Adrenal gland (tissue), 12 donors: ENCODE measurements around the gene GSTA5. TPM values are rescaled to one million over a fixed set of nuclear protein-coding genes. Genes with fewer than 3 reads are reported as not detected.
"Not testable (repeated sequence)": the region's sequence is repeated elsewhere in the genome, so short reads cannot be mapped to it uniquely, and the experiment has no call there.

Source experiments
- DNase-seq, 7 donors: peaks; one replicate each; pipeline ENCODE4 v3.0.0-alpha.2; 2019 to 2020
- H3K27ac ChIP-seq, 5 donors: fragments of 200-600 bp; sonication (generic) in 4 of 5; 1 replicate in 3 of 5; 2 replicates in 2 of 5; pipeline versions ENCODE4 v1.5.1 to v1.8.0; 2016 to 2020; ENCODE audit warnings: mild to moderate bottlenecking in 1 of 5
- H3K27me3 ChIP-seq: fragments of 200-600 bp; 2 replicates; pipeline ENCODE4 v1.8.0; 2021
- H3K36me3 ChIP-seq, 2 donors: fragments of 200-600 bp; replicated peaks in 1 of 2; 1 replicate in 1 of 2; 2 replicates in 1 of 2; pipeline versions ENCODE4 v1.5.1 to v1.8.0; 2018 to 2022
- H3K4me1 ChIP-seq, 2 donors: fragments of 200-600 bp; replicated peaks in 1 of 2; 1 replicate in 1 of 2; 2 replicates in 1 of 2; pipeline versions ENCODE4 v1.5.1 to v1.8.0; 2018 to 2021
- H3K4me3 ChIP-seq, 4 donors: fragments of 200-600 bp; sonication (generic) in 3 of 4; one replicate each; pipeline ENCODE4 v1.5.1; 2016 to 2018
- H3K9me3 ChIP-seq, 3 donors: fragments of 200-600 bp; sonication (generic) in 1 of 3; replicated peaks in 1 of 3; 1 replicate in 2 of 3; 2 replicates in 1 of 3; pipeline versions ENCODE4 v1.5.1 to v1.8.0; 2016 to 2021
- POLR2A ChIP-seq, 2 donors: fragments of 450-650 bp; IDR thresholded peaks; one replicate each; pipeline ENCODE4 v1.6.1; 2017; ENCODE audit warnings: antibody characterized with exemption in 2 of 2, mild to moderate bottlenecking in 2 of 2, moderate library complexity in 1 of 2
- WGBS, 4 donors: extraction: QIAGEN DNeasy Blood & Tissue Kit in 2 of 4; methylation state at CpG; one replicate each; pipeline versions ENCODE4 v1.1.5 to v1.1.7; 2013 to 2017; 5-methylcytosine and 5-hydroxymethylcytosine counted together
- intact Hi-C, 2 donors: fragments of 100-400 bp; cut with DNase I; formaldehyde crosslinking; loops; one replicate each; pipeline versions ENCODE4 v1.14.1 to v1.15.0; 2022 to 2023
- polyA plus RNA-seq, 3 donors: library from polyadenylated mRNA; stranded (reverse); fragments of 200-250 nt in 2 of 3; fragments of 350-450 nt in 1 of 3; fragmentation: Illumina TruSeq in 1 of 3; extraction: RNeasy Lipid Tissue Mini Kit (QIAGEN cat#74804) in 1 of 3; gene quantifications; one replicate each; pipeline ENCODE4 v1.2.3, GENCODE V29; 2013 to 2014
- total RNA-seq, 9 donors: library from RNA; depleted of rRNA in 4 of 9; stranded (reverse); fragments of >200 nt in 4 of 9; fragments of 120-200 nt in 1 of 9; fragmentation: NEBNext Ultra II Directional in 1 of 9; extraction: Animal tissue kit (Norgen Biotek cat#: 25700) in 1 of 9; gene quantifications; one replicate each; pipeline versions ENCODE4 v1.1.0 to v1.2.4, GENCODE V29; 2013 to 2023
- TF ChIP-seq, protein P1 (sequence below), 6 experiments: fragments of 450-650 bp in 4 of 6; fragments of 200-600 bp in 2 of 6; sonication (generic) in 1 of 6; IDR thresholded peaks; 1 replicate in 5 of 6; 2 replicates in 1 of 6; pipeline versions ENCODE4 v1.5.1 to v1.8.0; 2016 to 2021; ENCODE audit warnings: antibody characterized with exemption in 6 of 6, mild to moderate bottlenecking in 2 of 6, moderate library complexity in 1 of 6
- donor health status: healthy with polysubstance abuse.
- donor health status: Bipolar disorder and iron deficiency.
- donor health status: DM: yes; HTN: yes; CAD: no.
- donor health status: DM: no; HTN: no; CAD: no.
- donor health status: DM: no; HTN: no; CAD: no.
- donor health status: DM: yes; HTN: yes; CAD: no.

GSTA5 gene
- total and polyA plus RNA-seq, 12 donors, result not detected

- intact Hi-C loops, result no loop called here
- Histone ChIP-seq H3K4me1 (no peaks in the 10 kb centered on the region), H3K9me3 (no peaks in the 10 kb centered on the region), H3K36me3 (no peaks in the 10 kb centered on the region), H3K4me3 (no peak overlapping the region), H3K27me3 (no peaks in the 10 kb centered on the region), H3K27ac (no peak overlapping the region)
- 56 to 74% (median 72%) methylated on average over 1 of the region's 1 CpG for WGBS, 4 donors
- TF ChIP-seq POLR2A (IDR thresholded peaks at IDR 0.05), result no peak
- TF ChIP-seq, protein P1, sequence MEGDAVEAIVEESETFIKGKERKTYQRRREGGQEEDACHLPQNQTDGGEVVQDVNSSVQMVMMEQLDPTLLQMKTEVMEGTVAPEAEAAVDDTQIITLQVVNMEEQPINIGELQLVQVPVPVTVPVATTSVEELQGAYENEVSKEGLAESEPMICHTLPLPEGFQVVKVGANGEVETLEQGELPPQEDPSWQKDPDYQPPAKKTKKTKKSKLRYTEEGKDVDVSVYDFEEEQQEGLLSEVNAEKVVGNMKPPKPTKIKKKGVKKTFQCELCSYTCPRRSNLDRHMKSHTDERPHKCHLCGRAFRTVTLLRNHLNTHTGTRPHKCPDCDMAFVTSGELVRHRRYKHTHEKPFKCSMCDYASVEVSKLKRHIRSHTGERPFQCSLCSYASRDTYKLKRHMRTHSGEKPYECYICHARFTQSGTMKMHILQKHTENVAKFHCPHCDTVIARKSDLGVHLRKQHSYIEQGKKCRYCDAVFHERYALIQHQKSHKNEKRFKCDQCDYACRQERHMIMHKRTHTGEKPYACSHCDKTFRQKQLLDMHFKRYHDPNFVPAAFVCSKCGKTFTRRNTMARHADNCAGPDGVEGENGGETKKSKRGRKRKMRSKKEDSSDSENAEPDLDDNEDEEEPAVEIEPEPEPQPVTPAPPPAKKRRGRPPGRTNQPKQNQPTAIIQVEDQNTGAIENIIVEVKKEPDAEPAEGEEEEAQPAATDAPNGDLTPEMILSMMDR (IDR thresholded peaks at IDR 0.05), result no peak
- DNase-seq, result no peak
Observed at GRCh38 chr6:52846002-52846401, 5.4 kb upstream of the GSTA5 start.

GRCh38 chr6:52843605-52844004, 3.0 kb upstream of the GSTA5 start:
- Histone ChIP-seq H3K4me1 (no peaks in the 10 kb centered on the region), H3K4me3 (no peak overlapping the region), H3K9me3 (no peaks in the 10 kb centered on the region), H3K36me3 (no peaks in the 10 kb centered on the region), H3K27ac (no peak overlapping the region), H3K27me3 (no peaks in the 10 kb centered on the region)
- TF ChIP-seq POLR2A (IDR thresholded peaks at IDR 0.05), result no peak
- TF ChIP-seq, protein P1 (IDR thresholded peaks at IDR 0.05), result no peak
- no peak for DNase-seq
- intact Hi-C loops, result no loop called here
- 92 to 98% (median 95%) methylated on average over 4 of the region's 4 CpGs for WGBS, 4 donors

DNA sequence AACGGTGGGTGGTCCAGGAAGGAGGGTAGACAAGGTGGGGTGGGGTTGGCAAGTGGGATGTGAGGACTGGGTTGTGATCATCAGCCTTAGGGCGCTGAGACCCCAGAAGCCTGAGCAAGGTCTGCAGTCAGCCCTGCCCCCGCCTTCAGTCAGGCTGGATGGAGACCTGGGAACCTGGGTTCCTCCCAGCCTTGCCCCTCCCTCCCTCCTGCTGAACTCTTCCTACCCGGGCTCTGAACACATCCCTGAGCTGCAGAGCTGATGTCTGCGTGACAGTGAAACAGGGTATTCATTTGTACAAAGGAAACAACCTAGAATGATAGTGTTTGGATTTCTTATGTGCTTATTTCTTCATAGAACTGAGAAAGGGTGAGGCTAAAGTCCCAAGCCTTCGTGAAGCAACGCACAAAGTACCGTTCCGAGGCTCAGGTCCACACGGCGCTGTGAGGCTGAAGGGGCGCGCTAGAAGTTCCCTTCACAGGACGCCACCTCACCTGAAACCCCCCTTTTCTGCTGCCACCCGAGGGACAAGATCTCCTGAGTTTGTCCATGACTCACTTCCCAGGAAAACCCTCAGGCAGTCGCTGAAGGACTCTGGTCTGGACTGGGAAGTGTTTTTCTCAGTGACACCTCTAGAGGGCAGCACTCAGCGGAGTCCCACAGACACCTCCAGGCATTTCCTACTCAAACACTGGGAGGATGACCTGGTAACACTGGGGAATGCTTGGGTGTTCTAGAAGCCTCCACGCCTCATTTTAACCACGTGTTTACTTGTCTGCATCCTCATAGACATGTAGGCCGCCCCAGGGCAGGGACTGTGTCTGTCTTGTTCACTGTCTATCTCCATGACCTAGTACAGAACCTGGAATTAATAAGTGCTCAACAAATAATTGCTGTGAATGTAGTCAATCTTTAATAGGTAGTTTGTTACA, 1.2 kb downstream of the GSTA5 start:
- no peaks in the 10 kb centered on the region for H3K27me3 ChIP-seq
- TF ChIP-seq, protein P1 (IDR thresholded peaks at IDR 0.05), result peak; percentile 49 to 70 (median 62)
- TF ChIP-seq POLR2A (IDR thresholded peaks at IDR 0.05), result no peak
- intact Hi-C loops, result no loop called here
- peak; percentile 57 to 84 (median 73) for DNase-seq
- no peaks in the 10 kb centered on the region for H3K36me3 ChIP-seq
- WGBS, 4 donors, result 63 to 77% (median 65%) methylated on average over 14 to 20 of the region's 20 CpGs
- H3K9me3 ChIP-seq, result no peaks in the 10 kb centered on the region
- H3K27ac ChIP-seq, result no peak overlapping the region
- no peaks in the 10 kb centered on the region for H3K4me1 ChIP-seq
- no peak overlapping the region for H3K4me3 ChIP-seq

DNA sequence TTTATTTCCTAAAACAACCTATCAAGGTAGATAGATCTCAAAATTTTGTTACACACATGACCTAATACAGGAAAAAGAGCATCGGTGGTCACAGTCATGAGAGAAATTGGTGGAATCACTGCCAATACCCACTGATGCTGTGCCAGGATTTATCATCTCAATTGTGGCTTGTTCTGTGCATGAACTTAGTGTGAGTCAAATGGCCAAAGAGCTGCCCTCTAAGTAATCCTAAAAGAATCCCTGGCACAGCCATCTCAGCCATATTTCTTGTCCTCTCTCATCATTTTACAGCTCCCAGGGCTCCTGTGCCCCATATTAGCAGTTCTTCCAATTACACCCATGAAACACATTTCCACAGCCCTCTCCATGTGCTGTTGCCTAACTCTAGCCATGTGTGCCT, 6.1 kb downstream of the GSTA5 start:
- Histone ChIP-seq H3K9me3 (no peaks in the 10 kb centered on the region), H3K27ac (no peak overlapping the region), H3K27me3 (no peaks in the 10 kb centered on the region), H3K4me1 (no peaks in the 10 kb centered on the region), H3K4me3 (no peak overlapping the region), H3K36me3 (no peaks in the 10 kb centered on the region)
- no peak for TF ChIP-seq POLR2A (IDR thresholded peaks at IDR 0.05)
- TF ChIP-seq, protein P1 (IDR thresholded peaks at IDR 0.05), result no peak
- DNase-seq, result no peak
- intact Hi-C loops, result no loop called here
- WGBS, 4 donors, result 62 to 89% (median 79%) methylated on average over 1 of the region's 1 CpG

GRCh38 chr6:52830869-52831268, 9.7 kb downstream of the GSTA5 start:
- intact Hi-C loops, DNase-seq, H3K27me3 ChIP-seq, H3K4me3 ChIP-seq, H3K27ac ChIP-seq, H3K9me3 ChIP-seq, H3K36me3 ChIP-seq, H3K4me1 ChIP-seq: not testable (repeated sequence)
- WGBS, 4 donors, result 84 to 97% (median 86%) methylated on average over 4 of the region's 4 CpGs
